ENCODE results near the gene C5. TPM values are rescaled to one million over a fixed set of nuclear protein-coding genes. Genes with fewer than 3 reads are reported as not detected.

The C5 gene
- total and polyA plus RNA-seq, 2 donors from 2014 or later, result 3.5 to 4.6 TPM

DNA sequence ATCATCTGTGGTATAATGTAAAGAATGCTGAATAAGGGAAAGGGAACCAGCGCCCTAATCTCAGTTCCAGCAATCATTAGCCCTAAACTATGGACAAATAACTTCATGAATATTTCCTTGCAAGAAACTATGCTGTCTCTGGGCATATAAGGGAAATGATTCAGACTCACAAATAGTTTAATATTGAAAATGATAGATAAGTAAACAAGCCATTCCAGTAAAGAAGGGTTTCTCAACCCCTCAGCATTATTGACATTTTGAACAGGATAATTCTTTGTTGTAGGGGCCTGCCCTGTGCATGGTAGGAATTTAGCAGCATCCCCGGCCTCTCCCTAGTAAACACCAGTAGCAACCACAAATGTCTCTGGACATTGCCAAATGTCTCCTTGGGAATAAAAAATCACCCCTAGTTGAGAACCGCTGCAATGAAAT lies 23.8 kb downstream of the C5 start:
- TF ChIP-seq CTCF (IDR thresholded peaks at IDR 0.05; ENCODE audit: borderline replicate concordance, extremely low read depth, insufficient read depth), result no peak
- DNase-seq (no peak), FAIRE-seq (no peak)
- intact Hi-C loops (cut with DNase I), result no loop called here
- Histone ChIP-seq H3K27me3 (ENCODE audit: control insufficient read depth, insufficient read depth, low read length) (no peaks in the 10 kb centered on the region), H3K4me3 (ENCODE audit: low read length in 3 of 3) (no peak overlapping the region), H3K27ac (ENCODE audit: low read depth in 2 of 2, low read length in 2 of 2) (no peak overlapping the region), H3K9ac (ENCODE audit: low read length in 3 of 3) (no peak overlapping the region), H3K4me1 (ENCODE audit: control insufficient read depth in 2 of 3, insufficient read depth in 2 of 3, low read depth in 1 of 3, low read length in 3 of 3) (no peaks in the 10 kb centered on the region), H3K9me3 (ENCODE audit: control insufficient read depth in 2 of 3, insufficient read depth in 1 of 3, low read length in 3 of 3) (no peaks in the 10 kb centered on the region), H3K36me3 (ENCODE audit: control insufficient read depth in 2 of 3, insufficient read depth in 3 of 3, low read length in 3 of 3) (no peaks in the 10 kb centered on the region)

DNA sequence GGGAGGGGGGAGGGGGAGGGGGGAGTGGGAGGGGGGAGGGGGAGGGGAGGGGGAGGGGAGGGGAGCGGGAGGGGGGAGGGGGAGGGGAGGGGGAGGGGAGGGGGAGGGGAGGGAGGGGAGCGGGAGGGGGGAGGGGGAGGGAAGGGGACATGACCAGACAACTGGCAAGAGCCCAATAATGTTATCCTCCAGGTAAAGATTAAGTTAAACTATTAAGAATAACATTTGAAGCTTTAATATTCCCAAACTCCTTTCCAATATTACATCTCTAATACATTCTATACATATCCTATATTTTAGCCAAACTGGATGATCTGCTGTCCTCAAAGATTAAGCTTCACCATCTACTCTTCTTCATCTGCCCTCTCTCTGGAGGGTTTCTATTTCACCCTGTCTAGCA lies 25.8 kb downstream of the C5 start:
- no peak for FAIRE-seq
- intact Hi-C loops (cut with DNase I), result no loop called here
- no peak for TF ChIP-seq CTCF (IDR thresholded peaks at IDR 0.05; ENCODE audit: borderline replicate concordance, extremely low read depth, insufficient read depth)

GRCh38 chr9:121023064-121023463 lies 27.0 kb downstream of the C5 start:
- Histone ChIP-seq H3K9me3 (ENCODE audit: control insufficient read depth in 2 of 3, insufficient read depth in 1 of 3, low read length in 3 of 3) (no peaks in the 10 kb centered on the region), H3K27me3 (ENCODE audit: control insufficient read depth, insufficient read depth, low read length) (no peaks in the 10 kb centered on the region), H3K9ac (ENCODE audit: low read length in 3 of 3) (no peak overlapping the region), H3K36me3 (ENCODE audit: control insufficient read depth in 2 of 3, insufficient read depth in 3 of 3, low read length in 3 of 3) (no peaks in the 10 kb centered on the region), H3K4me3 (ENCODE audit: low read length in 3 of 3) (no peak overlapping the region), H3K27ac (ENCODE audit: low read depth in 2 of 2, low read length in 2 of 2) (no peak overlapping the region), H3K4me1 (ENCODE audit: control insufficient read depth in 2 of 3, insufficient read depth in 2 of 3, low read depth in 1 of 3, low read length in 3 of 3) (no peaks in the 10 kb centered on the region)
- peak in 1 of 5 donors; percentile 4 for DNase-seq
- no peak for FAIRE-seq
- TF ChIP-seq CTCF (IDR thresholded peaks at IDR 0.05; ENCODE audit: borderline replicate concordance, extremely low read depth, insufficient read depth), result no peak
- intact Hi-C loops (cut with DNase I), result no loop called here

More for the DNA sequence above, 25.8 kb downstream of the C5 start:
- Histone ChIP-seq H3K9ac (ENCODE audit: low read length in 3 of 3) (no peak overlapping the region), H3K9me3 (ENCODE audit: control insufficient read depth in 2 of 3, insufficient read depth in 1 of 3, low read length in 3 of 3) (no peaks in the 10 kb centered on the region), H3K4me1 (ENCODE audit: control insufficient read depth in 2 of 3, insufficient read depth in 2 of 3, low read depth in 1 of 3, low read length in 3 of 3) (no peaks in the 10 kb centered on the region), H3K36me3 (ENCODE audit: control insufficient read depth in 2 of 3, insufficient read depth in 3 of 3, low read length in 3 of 3) (no peaks in the 10 kb centered on the region), H3K4me3 (ENCODE audit: low read length in 3 of 3) (no peak overlapping the region), H3K27me3 (ENCODE audit: control insufficient read depth, insufficient read depth, low read length) (no peaks in the 10 kb centered on the region), H3K27ac (ENCODE audit: low read depth in 2 of 2, low read length in 2 of 2) (no peak overlapping the region)
- no peak for DNase-seq

DNA sequence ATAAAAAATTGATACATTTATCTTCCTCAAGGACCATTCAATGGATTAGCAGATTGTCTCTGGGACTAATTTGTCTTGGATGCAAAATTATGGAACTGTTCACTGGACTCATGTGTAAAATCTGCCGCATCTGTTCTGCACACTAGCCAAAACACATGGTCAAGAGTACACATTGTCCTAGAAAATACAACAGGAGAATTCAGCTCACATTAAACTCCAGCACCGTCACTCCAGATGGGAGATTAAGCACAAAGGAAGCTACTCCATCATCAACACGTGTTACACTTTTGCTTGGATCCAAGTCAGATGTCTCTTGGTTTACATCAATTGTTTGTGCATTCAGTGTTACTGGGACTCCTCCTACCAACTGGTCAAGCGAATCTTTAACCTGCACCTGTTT lies 28.8 kb downstream of the C5 start:
- Histone ChIP-seq H3K4me1 (ENCODE audit: control insufficient read depth in 2 of 3, insufficient read depth in 2 of 3, low read depth in 1 of 3, low read length in 3 of 3) (no peaks in the 10 kb centered on the region), H3K27me3 (ENCODE audit: control insufficient read depth, insufficient read depth, low read length) (no peaks in the 10 kb centered on the region), H3K36me3 (ENCODE audit: control insufficient read depth in 2 of 3, insufficient read depth in 3 of 3, low read length in 3 of 3) (no peaks in the 10 kb centered on the region), H3K4me3 (ENCODE audit: low read length in 3 of 3) (no peak overlapping the region), H3K27ac (ENCODE audit: low read depth in 2 of 2, low read length in 2 of 2) (no peak overlapping the region), H3K9ac (ENCODE audit: low read length in 3 of 3) (no peak overlapping the region), H3K9me3 (ENCODE audit: control insufficient read depth in 2 of 3, insufficient read depth in 1 of 3, low read length in 3 of 3) (no peaks in the 10 kb centered on the region)
- TF ChIP-seq CTCF (IDR thresholded peaks at IDR 0.05; ENCODE audit: borderline replicate concordance, extremely low read depth, insufficient read depth), result no peak
- FAIRE-seq, result no peak
- no peak for DNase-seq
- intact Hi-C loops (cut with DNase I), result no loop called here

Measured in kidney (tissue), 14 donors.